GM23248 (cell line): ENCODE measurements around the gene S100A9.

Experiments used
- EZH2 ChIP-seq: fragments of 200-600 bp; sonication (generic); IDR thresholded peaks from 2 replicates; pipeline ENCODE4 v1.6.1; 2018; ENCODE audit warnings: antibody characterized with exemption, mild to moderate bottlenecking; ENCODE audit not compliant: insufficient read depth, poor library complexity, severe bottlenecking
- EZH2phosphoT487 ChIP-seq: fragments of 200-600 bp; sonication (generic); IDR thresholded peaks from 2 replicates; pipeline ENCODE4 v1.6.1; 2018; ENCODE audit warnings: antibody characterized with exemption, moderate library complexity, mild to moderate bottlenecking, low read depth; ENCODE audit not compliant: insufficient read depth

DNA sequence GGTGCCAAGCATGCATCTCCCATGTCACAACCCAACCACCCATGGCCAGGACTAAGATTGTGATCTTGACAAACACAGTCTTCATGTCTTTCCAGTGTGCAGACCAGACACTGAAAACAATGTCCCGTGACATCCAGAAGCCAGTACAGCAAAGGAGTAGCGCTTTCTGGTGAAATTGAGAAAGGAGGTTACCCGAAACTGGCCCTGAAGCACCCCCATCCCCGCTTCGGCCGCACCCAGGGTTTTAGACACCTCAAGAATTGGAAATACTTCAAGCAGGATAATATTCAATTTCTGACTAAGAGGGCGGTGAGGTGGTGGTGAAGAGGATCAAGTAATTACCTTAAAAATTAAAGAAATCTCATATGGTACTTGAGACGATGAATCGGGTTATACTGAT is 43.8 kb downstream of the S100A9 start:
- TF ChIP-seq EZH2 = no peak
- TF ChIP-seq EZH2phosphoT487 = no peak
